Measurements from ENCODE around the gene STPG1. TPM values are rescaled to one million over a fixed set of nuclear protein-coding genes. Genes with fewer than 3 reads are reported as not detected.

Gene STPG1
- total and polyA plus RNA-seq, 2 of the 13 experiments (the other 11 are each of a cell fraction or from before 2014, with no cell fraction given) = 3.4 to 4.3 TPM

- TF ChIP-seq HMGXB3 (CRISPR knock-in tag; IDR thresholded peaks at IDR 0.05; ENCODE audit: borderline replicate concordance) = peak; percentile 13; the same call in 1 of the 2 replicates
- peak; percentile 67 for TF ChIP-seq CREB1 (IDR thresholded peaks at IDR 0.05)
- peak; percentile 89 for TF ChIP-seq CREB1 (CRISPR knock-in tag; IDR thresholded peaks at IDR 0.05)
- no peak for TF ChIP-seq ZNF264 (CRISPR knock-in tag; IDR thresholded peaks at IDR 0.05)
- TF ChIP-seq DMAP1 (CRISPR knock-in tag; IDR thresholded peaks at IDR 0.05) = peak; percentile 75; the same call in 1 of the 2 replicates
- no peak for TF ChIP-seq NR3C1 (CRISPR knock-in tag; IDR thresholded peaks at IDR 0.05)
- no peak for TF ChIP-seq NR2F6 (IDR thresholded peaks at IDR 0.05)
- peak; percentile 48; the same call in 1 of the 2 replicates for TF ChIP-seq NR2F6 (CRISPR knock-in tag; IDR thresholded peaks at IDR 0.05)
- no peak for TF ChIP-seq IRF1 (CRISPR knock-in tag; IDR thresholded peaks at IDR 0.05; ENCODE audit: low read depth)
- no peak for TF ChIP-seq DNMT1 (CRISPR knock-in tag; IDR thresholded peaks at IDR 0.05)
- TF ChIP-seq IKZF5 (CRISPR knock-in tag; IDR thresholded peaks at IDR 0.05) = no peak; the same call in 1 of the 2 replicates
- 0 out of 2 replicates have a peak, but pooled peaks have one; percentile 21 for TF ChIP-seq ARID5B (CRISPR knock-in tag; IDR thresholded peaks at IDR 0.05)
- TF ChIP-seq MEF2D (CRISPR knock-in tag; IDR thresholded peaks at IDR 0.05) = no peak
- no peak for TF ChIP-seq BRD4 (CRISPR knock-in tag; IDR thresholded peaks at IDR 0.05)
- no peak for TF ChIP-seq RFX5 (IDR thresholded peaks at IDR 0.05; ENCODE audit: low read depth, low read length)
- no peak; the same call in 1 of the 2 replicates for TF ChIP-seq GABPA (IDR thresholded peaks at IDR 0.05; ENCODE audit: low read depth, low read length)
- TF ChIP-seq GABPA (CRISPR knock-in tag; IDR thresholded peaks at IDR 0.05; ENCODE audit: low read depth) = peak; percentile 61; the same call in 1 of the 2 replicates
- 0 out of 4 replicates have a peak, but pooled peaks of 1 of the 2 experiments have one; percentile 6 for TF ChIP-seq EP300 (IDR thresholded peaks at IDR 0.05; ENCODE audit: low read depth in 2 of 2, low read length in 2 of 2)
- no peak for TF ChIP-seq EP300 (CRISPR knock-in tag; IDR thresholded peaks at IDR 0.05; ENCODE audit: borderline replicate concordance)
- peak; percentile 24; the same call in 1 of the 2 replicates for TF ChIP-seq ZNF580 (CRISPR knock-in tag; IDR thresholded peaks at IDR 0.05; ENCODE audit: borderline replicate concordance, low read depth)
Measured at GRCh38 chr1:24415334-24415909, 1.8 kb upstream of the STPG1 start, which contains the start of gene NIPAL3 (continued).

All from HepG2 (cell line).